ENCODE results near the gene CD247.

DNA sequence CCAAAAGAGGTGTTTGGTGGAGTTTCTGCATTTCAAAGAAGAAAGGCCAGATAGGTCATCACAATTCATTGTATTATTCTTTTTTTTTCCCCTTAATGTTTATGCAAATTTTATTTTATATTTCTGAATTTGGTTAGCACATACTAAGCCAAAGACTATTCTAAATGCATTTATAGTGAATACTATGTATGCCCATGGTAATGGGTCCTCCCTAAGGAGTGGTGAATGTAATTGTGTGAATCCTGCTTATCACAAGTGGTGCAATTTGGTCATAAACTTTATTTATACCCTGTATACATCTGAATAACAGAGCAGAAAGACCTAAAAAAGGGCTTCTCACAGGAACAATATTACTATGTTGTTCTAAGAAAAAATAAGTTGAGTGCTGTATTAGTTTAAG is 99.1 kb downstream of the CD247 start:
- no peak for TF ChIP-seq POLR2A (IDR thresholded peaks at IDR 0.05)
- TF ChIP-seq, protein P1, sequence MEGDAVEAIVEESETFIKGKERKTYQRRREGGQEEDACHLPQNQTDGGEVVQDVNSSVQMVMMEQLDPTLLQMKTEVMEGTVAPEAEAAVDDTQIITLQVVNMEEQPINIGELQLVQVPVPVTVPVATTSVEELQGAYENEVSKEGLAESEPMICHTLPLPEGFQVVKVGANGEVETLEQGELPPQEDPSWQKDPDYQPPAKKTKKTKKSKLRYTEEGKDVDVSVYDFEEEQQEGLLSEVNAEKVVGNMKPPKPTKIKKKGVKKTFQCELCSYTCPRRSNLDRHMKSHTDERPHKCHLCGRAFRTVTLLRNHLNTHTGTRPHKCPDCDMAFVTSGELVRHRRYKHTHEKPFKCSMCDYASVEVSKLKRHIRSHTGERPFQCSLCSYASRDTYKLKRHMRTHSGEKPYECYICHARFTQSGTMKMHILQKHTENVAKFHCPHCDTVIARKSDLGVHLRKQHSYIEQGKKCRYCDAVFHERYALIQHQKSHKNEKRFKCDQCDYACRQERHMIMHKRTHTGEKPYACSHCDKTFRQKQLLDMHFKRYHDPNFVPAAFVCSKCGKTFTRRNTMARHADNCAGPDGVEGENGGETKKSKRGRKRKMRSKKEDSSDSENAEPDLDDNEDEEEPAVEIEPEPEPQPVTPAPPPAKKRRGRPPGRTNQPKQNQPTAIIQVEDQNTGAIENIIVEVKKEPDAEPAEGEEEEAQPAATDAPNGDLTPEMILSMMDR (IDR thresholded peaks at IDR 0.05 in 4 of 5, conservative IDR thresholded peaks at IDR 0.05 in 1 of 5) = no peak
